Loucy (cell line): Measurements from ENCODE around the gene STK33.

Source experiments
- EZH2phosphoT487 ChIP-seq: fragments of 200-600 bp; IDR thresholded peaks from 2 replicates; pipeline ENCODE4 v1.6.1; 2018; ENCODE audit warnings: antibody characterized with exemption, mild to moderate bottlenecking, moderate library complexity, borderline replicate concordance
- TF ChIP-seq, protein P1 (sequence below): fragments of 200-600 bp; sonication (generic); conservative IDR thresholded peaks from 2 replicates; pipeline ENCODE4 v1.5.1; 2014; ENCODE audit warnings: mild to moderate bottlenecking, antibody characterized with exemption, low read length

DNA sequence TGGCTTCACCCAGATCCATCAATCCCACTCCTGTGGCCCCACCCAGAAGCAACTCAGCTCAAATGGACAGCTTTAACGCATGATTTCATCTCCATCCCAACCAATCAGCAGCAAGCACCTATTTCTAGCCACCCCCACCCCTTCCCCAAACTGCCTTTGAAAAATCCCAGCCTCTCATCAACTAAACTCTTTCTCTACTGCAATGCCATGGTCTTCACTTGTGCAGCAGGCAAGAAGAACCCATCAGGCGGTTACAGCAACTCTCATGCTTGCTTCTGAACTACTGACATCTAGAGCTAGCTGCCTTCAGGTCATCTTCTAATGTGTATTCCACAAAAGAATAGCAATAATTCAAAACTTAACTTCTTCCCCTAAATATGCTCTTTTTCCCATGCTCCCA, 42.1 kb upstream of the STK33 start:
- TF ChIP-seq, protein P1, sequence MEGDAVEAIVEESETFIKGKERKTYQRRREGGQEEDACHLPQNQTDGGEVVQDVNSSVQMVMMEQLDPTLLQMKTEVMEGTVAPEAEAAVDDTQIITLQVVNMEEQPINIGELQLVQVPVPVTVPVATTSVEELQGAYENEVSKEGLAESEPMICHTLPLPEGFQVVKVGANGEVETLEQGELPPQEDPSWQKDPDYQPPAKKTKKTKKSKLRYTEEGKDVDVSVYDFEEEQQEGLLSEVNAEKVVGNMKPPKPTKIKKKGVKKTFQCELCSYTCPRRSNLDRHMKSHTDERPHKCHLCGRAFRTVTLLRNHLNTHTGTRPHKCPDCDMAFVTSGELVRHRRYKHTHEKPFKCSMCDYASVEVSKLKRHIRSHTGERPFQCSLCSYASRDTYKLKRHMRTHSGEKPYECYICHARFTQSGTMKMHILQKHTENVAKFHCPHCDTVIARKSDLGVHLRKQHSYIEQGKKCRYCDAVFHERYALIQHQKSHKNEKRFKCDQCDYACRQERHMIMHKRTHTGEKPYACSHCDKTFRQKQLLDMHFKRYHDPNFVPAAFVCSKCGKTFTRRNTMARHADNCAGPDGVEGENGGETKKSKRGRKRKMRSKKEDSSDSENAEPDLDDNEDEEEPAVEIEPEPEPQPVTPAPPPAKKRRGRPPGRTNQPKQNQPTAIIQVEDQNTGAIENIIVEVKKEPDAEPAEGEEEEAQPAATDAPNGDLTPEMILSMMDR: no peak
- no peak for TF ChIP-seq EZH2phosphoT487
